ENCODE data around the gene ELAC2.
A peak's percentile ranks its signal among the peaks of the same experiment; 100 is the strongest.

Gene ELAC2

GRCh38 chr17:13017655-13018459 is at the start of gene ELAC2:
Gene ELAC2, minus strand, starts transcription at chr17:13018027. Its CDS starts 80 bp downstream, at chr17:13017947.
- no peak for TF ChIP-seq CTCF (IDR thresholded peaks at IDR 0.05; ENCODE audit: insufficient read depth, low read length, poor library complexity, severe bottlenecking)
- H3K27me3 ChIP-seq (replicated peaks; ENCODE audit: control insufficient read depth, insufficient read depth, low read length), result no peaks in the 10 kb centered on the region
- peak; percentile 96 for DNase-seq (ENCODE audit: extremely low read depth, insufficient read length)
- peak within 1 kb of the TSS; percentile 89 for H3K4me3 ChIP-seq (replicated peaks; ENCODE audit: low read depth, low read length)
- H3K36me3 ChIP-seq (ENCODE audit: control insufficient read depth, insufficient read depth, low read length), result peaks cover 16% of the 10 kb centered on the region

GRCh38 chr17:13065032-13065431 is 47.2 kb upstream of the ELAC2 start:
- Histone ChIP-seq H3K4me3 (replicated peaks; ENCODE audit: low read depth, low read length) (no peak overlapping the region), H3K27me3 (replicated peaks; ENCODE audit: control insufficient read depth, insufficient read depth, low read length) (no peaks in the 10 kb centered on the region), H3K36me3 (ENCODE audit: control insufficient read depth, insufficient read depth, low read length) (no peaks in the 10 kb centered on the region)
- TF ChIP-seq CTCF (IDR thresholded peaks at IDR 0.05; ENCODE audit: insufficient read depth, low read length, poor library complexity, severe bottlenecking), result no peak
- no peak for DNase-seq (ENCODE audit: extremely low read depth, insufficient read length)

GRCh38 chr17:13055131-13055530 is 37.3 kb upstream of the ELAC2 start:
- no peak for TF ChIP-seq CTCF (IDR thresholded peaks at IDR 0.05; ENCODE audit: insufficient read depth, low read length, poor library complexity, severe bottlenecking)
- no peak for DNase-seq (ENCODE audit: extremely low read depth, insufficient read length)
- no peak overlapping the region for H3K4me3 ChIP-seq (replicated peaks; ENCODE audit: low read depth, low read length)
- H3K27me3 ChIP-seq (replicated peaks; ENCODE audit: control insufficient read depth, insufficient read depth, low read length), result no peaks in the 10 kb centered on the region
- H3K36me3 ChIP-seq (ENCODE audit: control insufficient read depth, insufficient read depth, low read length), result no peaks in the 10 kb centered on the region

- TF ChIP-seq CTCF (IDR thresholded peaks at IDR 0.05; ENCODE audit: insufficient read depth, low read length, poor library complexity, severe bottlenecking), result no peak
- no peaks in the 10 kb centered on the region for H3K36me3 ChIP-seq (ENCODE audit: control insufficient read depth, insufficient read depth, low read length)
- H3K27me3 ChIP-seq (replicated peaks; ENCODE audit: control insufficient read depth, insufficient read depth, low read length), result no peaks in the 10 kb centered on the region
- H3K4me3 ChIP-seq (replicated peaks; ENCODE audit: low read depth, low read length), result no peak overlapping the region
- DNase-seq (ENCODE audit: extremely low read depth, insufficient read length), result no peak
Observed at GRCh38 chr17:13054666-13055065, 36.8 kb upstream of the ELAC2 start.

- no peak for TF ChIP-seq CTCF (IDR thresholded peaks at IDR 0.05; ENCODE audit: insufficient read depth, low read length, poor library complexity, severe bottlenecking)
- Histone ChIP-seq H3K4me3 (replicated peaks; ENCODE audit: low read depth, low read length) (no peak overlapping the region), H3K36me3 (ENCODE audit: control insufficient read depth, insufficient read depth, low read length) (no peaks in the 10 kb centered on the region), H3K27me3 (replicated peaks; ENCODE audit: control insufficient read depth, insufficient read depth, low read length) (no peaks in the 10 kb centered on the region)
- no peak for DNase-seq (ENCODE audit: extremely low read depth, insufficient read length)
Observed at GRCh38 chr17:13051915-13052314, 34.1 kb upstream of the ELAC2 start.
